ENCODE data around the gene PNPLA2. TPM values are rescaled to one million over a fixed set of nuclear protein-coding genes. Genes with fewer than 3 reads are reported as not detected.

PNPLA2 gene
- total RNA-seq, 1 experiment from 2014 or later = 40.2 TPM

DNA sequence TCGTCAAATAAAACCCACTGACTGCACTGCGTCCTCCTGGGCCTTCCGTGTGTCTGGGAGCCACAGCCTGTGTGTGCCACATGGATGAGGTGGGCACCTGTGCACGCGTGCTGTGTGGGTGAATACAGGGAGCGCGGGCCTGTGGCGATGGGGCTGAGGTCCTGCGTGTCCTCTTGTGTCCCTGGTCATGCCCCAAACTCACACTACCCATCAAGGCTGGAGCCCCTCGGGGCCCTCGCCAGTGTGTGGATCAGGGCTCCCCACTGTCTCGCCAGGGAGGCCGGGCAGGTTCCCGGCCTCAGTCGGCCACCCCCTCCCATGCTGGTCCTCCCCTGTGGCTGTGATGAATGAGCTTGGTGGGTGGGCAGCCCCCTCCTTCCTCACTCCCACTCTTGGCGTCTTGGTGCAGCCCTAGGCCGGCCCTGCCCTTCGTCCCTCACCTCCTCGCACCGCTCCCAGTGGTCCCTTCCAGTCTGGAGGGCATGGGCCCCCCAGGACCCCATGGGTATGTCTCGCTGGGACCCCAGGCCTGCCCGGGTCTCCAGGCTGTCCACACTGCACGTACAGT is 13.3 kb downstream of the PNPLA2 start:
- no TSS peak for BruUV-seq (replicated peaks)
- Histone ChIP-seq H3K9ac (ENCODE audit: low read length) (peak overlapping the region; percentile 94), H2AFZ (ENCODE audit: low read length) (no peak overlapping the region), H3K4me1 (ENCODE audit: insufficient read depth, low read length) (peaks cover 31% of the 10 kb centered on the region), H3K9me3 (ENCODE audit: low read length) (no peaks in the 10 kb centered on the region), H3K4me3 (ENCODE audit: low read length) (peak overlapping the region; percentile 83), H4K20me1 (ENCODE audit: low read length) (peaks cover under 1% of the 10 kb centered on the region; the same call in 1 of the 2 replicates), H3K9me2 (replicated peaks; ENCODE audit: low read length) (no peaks in the 10 kb centered on the region), H3F3A (ENCODE audit: low read length, unreplicated experiment) (no peaks in the 10 kb centered on the region), H3K27ac (ENCODE audit: low read length) (peak overlapping the region; percentile 37), H3K4me2 (ENCODE audit: low read length) (peak overlapping the region; percentile 93), H3K79me2 (ENCODE audit: low read length) (peaks cover 46% of the 10 kb centered on the region), H3K27me3 (ENCODE audit: low read length) (no peaks in the 10 kb centered on the region), H3K36me3 (ENCODE audit: low read depth, low read length) (peaks cover 10% of the 10 kb centered on the region; the same call in 1 of the 2 replicates)
- no peak for TF ChIP-seq EZH2 (IDR thresholded peaks at IDR 0.05; ENCODE audit: low read length, unreplicated experiment)
- TF ChIP-seq EZH2phosphoT487 (IDR thresholded peaks at IDR 0.05; ENCODE audit: borderline replicate concordance, low read length) = no peak
- TF ChIP-seq, protein P1, sequence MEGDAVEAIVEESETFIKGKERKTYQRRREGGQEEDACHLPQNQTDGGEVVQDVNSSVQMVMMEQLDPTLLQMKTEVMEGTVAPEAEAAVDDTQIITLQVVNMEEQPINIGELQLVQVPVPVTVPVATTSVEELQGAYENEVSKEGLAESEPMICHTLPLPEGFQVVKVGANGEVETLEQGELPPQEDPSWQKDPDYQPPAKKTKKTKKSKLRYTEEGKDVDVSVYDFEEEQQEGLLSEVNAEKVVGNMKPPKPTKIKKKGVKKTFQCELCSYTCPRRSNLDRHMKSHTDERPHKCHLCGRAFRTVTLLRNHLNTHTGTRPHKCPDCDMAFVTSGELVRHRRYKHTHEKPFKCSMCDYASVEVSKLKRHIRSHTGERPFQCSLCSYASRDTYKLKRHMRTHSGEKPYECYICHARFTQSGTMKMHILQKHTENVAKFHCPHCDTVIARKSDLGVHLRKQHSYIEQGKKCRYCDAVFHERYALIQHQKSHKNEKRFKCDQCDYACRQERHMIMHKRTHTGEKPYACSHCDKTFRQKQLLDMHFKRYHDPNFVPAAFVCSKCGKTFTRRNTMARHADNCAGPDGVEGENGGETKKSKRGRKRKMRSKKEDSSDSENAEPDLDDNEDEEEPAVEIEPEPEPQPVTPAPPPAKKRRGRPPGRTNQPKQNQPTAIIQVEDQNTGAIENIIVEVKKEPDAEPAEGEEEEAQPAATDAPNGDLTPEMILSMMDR (conservative IDR thresholded peaks at IDR 0.05; ENCODE audit: low read depth, low read length) = no peak
- POLR2A ChIA-PET (ENCODE audit: unreplicated experiment) = interaction anchor here (1.0 to 2.0 kb wide), 2 partner anchors 12 to 24 kb away, joined by 3 to 16 read pairs; partner anchors contain the start of gene PNPLA2
- no peak for DNase-seq
- CTCF ChIA-PET = interaction anchor here (1.3 kb wide), 1 partner anchor 13 kb away, joined by 18 read pairs; the partner anchor contains the start of gene PNPLA2
- ATAC-seq = no peak
- intact Hi-C loops (cut with micrococcal nuclease) = no loop called here

DNA sequence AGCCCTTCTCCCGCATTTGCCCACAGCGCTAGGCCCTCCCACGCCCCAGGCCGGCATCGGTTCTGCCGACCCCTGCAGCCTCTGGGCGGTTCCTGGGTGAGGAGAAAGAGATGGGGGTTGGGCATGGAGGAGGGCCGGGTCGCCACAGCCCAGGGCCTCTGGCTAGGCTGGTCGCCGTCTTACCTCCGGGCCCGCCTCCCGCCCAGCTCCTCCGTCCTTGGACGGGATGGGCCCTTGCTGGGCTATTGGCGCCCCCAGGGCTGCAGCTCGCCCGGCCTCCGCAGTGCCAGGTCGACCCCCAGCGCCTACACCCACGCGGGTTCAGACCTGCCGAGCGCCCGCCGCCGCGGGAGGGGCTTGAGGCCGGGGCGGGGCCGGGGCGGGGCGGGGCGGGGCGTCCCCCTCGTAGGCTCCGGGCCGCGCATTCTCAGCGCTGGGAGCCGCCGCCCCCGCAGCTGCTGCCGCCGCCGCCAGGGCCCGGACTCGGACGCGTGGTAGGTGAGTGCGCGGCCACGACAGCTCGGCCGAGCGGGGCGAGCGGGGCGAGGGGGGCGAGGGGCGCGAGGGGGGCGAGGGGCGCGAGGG is 13.9 kb downstream of the PNPLA2 start, which contains the start of gene CD151:
TSS of gene CD151 (plus strand) at position 424 of the 585 bp plus-strand sequence. CDS start 3,118 bp downstream, outside the sequence.
- CTCF ChIA-PET = interaction anchor here (1.3 kb wide), 1 partner anchor 13 kb away, joined by 18 read pairs; the partner anchor contains the start of gene PNPLA2
- H3K27ac ChIP-seq (ENCODE audit: low read length) = peak within 1 kb of the TSS; percentile 91
- peaks cover 5% of the 10 kb centered on the region for H4K20me1 ChIP-seq (ENCODE audit: low read length)
- BruUV-seq (replicated peaks) = no TSS peak
- no peak within 1 kb of the TSS for H2AFZ ChIP-seq (ENCODE audit: low read length)
- peaks cover 51% of the 10 kb centered on the region for H3K79me2 ChIP-seq (ENCODE audit: low read length)
- peak within 1 kb of the TSS; percentile 83 for H3K4me3 ChIP-seq (ENCODE audit: low read length)
- ATAC-seq = peak; percentile 14
- peaks cover 16% of the 10 kb centered on the region; the same call in 1 of the 2 replicates for H3K36me3 ChIP-seq (ENCODE audit: low read depth, low read length)
- H3K4me1 ChIP-seq (ENCODE audit: insufficient read depth, low read length) = peaks cover 28% of the 10 kb centered on the region
- H3F3A ChIP-seq (ENCODE audit: low read length, unreplicated experiment) = no peaks in the 10 kb centered on the region
- peak within 1 kb of the TSS; percentile 99 for H3K4me2 ChIP-seq (ENCODE audit: low read length)
- H3K9ac ChIP-seq (ENCODE audit: low read length) = peak within 1 kb of the TSS; percentile 94
- no peaks in the 10 kb centered on the region for H3K9me3 ChIP-seq (ENCODE audit: low read length)
- H3K9me2 ChIP-seq (replicated peaks; ENCODE audit: low read length) = no peaks in the 10 kb centered on the region
- H3K27me3 ChIP-seq (ENCODE audit: low read length) = no peaks in the 10 kb centered on the region
- intact Hi-C loops (cut with micrococcal nuclease) = no loop called here
- TF ChIP-seq EZH2 (IDR thresholded peaks at IDR 0.05; ENCODE audit: low read length, unreplicated experiment) (no peak), EZH2phosphoT487 (IDR thresholded peaks at IDR 0.05; ENCODE audit: borderline replicate concordance, low read length) (no peak)
- TF ChIP-seq, protein P1 (conservative IDR thresholded peaks at IDR 0.05; ENCODE audit: low read depth, low read length) = no peak
- DNase-seq = peak; percentile 60
- POLR2A ChIA-PET (ENCODE audit: unreplicated experiment) = interaction anchor here (0.6 to 2.0 kb wide), 3 partner anchors 13 to 44 kb away, joined by 3 to 16 read pairs (median 9); partner anchors contain the start of gene PNPLA2

Data from PC-3 (cell line).